ENCODE data around the gene NUMBL.
"Not testable (repeated sequence)": the region's sequence is repeated elsewhere in the genome, so short reads cannot be mapped to it uniquely, and the experiment has no call there.

Gene NUMBL

DNA sequence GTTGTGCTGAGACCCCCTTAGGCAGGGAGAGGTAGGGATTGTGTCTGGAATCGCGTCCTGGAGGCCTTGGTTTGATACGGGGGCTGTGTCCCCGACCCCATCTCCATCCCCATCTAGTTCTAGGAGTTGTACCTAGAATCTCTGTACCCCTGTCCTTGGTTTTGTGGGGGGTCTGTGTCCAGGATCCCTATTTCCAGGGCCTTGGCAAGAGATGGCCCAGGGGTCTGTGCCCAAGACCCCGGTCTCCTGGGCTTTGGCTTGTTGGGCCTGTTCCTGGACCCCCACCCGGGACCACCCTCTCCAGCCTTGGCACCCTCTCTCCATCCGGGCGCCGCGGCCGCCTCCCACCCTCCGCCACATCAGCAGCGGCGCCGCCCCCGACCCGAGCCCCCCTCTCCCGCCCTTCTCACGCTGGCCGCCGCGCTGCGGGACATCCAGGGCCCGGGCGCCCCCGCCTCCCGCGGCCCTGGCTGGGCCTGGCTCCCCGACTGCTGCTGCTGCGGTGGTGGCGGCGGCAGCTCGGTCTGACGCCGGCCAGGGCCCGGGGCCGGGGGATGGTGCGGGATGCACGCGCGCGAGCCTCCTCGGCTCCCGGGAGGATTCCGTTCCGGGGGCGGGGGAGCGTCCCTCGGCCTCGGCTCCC is at the start of gene NUMBL:
NUMBL (minus strand) TSS at position 602 of the 643 bp plus-strand sequence; CDS start at position 434, 168 bp downstream.
- peaks cover 24% of the 10 kb centered on the region for H3K4me1 ChIP-seq (ENCODE audit: control insufficient read depth, insufficient read depth, low read length, unreplicated experiment)
- H2AFZ ChIP-seq (ENCODE audit: low read length, unreplicated experiment) = peak within 1 kb of the TSS; percentile 78

DNA sequence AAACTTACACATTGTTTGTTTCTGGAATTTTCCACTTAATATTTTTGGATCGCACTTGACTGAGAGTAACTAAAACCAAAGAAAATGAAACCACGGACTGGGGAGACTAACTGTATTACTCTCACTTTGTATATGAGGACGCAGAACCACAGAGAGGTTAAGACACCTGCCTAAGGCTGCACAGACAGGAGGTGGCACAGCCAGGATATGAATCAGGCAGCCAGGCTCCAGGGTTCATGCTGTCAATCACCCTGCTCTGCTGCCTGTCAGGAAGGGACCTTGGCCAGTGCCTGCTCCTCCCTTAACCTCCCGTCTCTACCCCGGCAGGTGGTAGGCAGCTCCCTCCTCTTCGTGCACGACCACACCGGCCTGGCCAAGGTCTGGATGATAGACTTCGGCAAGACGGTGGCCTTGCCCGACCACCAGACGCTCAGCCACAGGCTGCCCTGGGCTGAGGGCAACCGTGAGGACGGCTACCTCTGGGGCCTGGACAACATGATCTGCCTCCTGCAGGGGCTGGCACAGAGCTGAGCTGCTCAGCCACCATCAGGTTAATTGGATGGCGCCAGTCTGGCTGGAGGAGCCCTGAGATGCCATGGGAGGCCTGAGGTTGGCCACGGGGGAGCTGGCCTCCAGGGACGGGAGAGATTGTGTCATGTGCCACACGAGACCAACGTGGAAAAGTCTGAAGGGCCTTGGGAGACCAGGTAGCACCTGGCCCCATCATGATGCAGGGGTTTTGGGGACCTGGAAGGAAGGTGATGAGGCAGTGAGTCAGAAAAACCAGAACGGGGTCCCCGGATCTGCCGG is 48.8 kb upstream of the NUMBL start:
- Histone ChIP-seq H3K79me2 (ENCODE audit: control insufficient read depth, insufficient read depth, low read length, unreplicated experiment) (no peaks in the 10 kb centered on the region), H3K27ac (ENCODE audit: low read depth, low read length) (no peak overlapping the region), H2AFZ (ENCODE audit: low read length, unreplicated experiment) (no peak overlapping the region), H3K27me3 (ENCODE audit: insufficient read depth, low read length) (no peaks in the 10 kb centered on the region), H3K4me1 (ENCODE audit: control insufficient read depth, insufficient read depth, low read length, unreplicated experiment) (no peaks in the 10 kb centered on the region), H3K4me3 (ENCODE audit: low read depth, low read length) (no peak overlapping the region), H3K36me3 (ENCODE audit: insufficient read depth, low read length) (no peaks in the 10 kb centered on the region)

More for the DNA sequence above, at the start of gene NUMBL:
- Histone ChIP-seq H3K27me3 (ENCODE audit: insufficient read depth, low read length) (no peaks in the 10 kb centered on the region), H3K27ac (ENCODE audit: low read depth, low read length) (peak within 1 kb of the TSS; percentile 86), H3K36me3 (ENCODE audit: insufficient read depth, low read length) (peaks cover 11% of the 10 kb centered on the region; the same call in 1 of the 2 replicates), H3K4me3 (ENCODE audit: low read depth, low read length) (peak within 1 kb of the TSS; percentile 92), H3K79me2 (ENCODE audit: control insufficient read depth, insufficient read depth, low read length, unreplicated experiment) (peaks cover 28% of the 10 kb centered on the region)

DNA sequence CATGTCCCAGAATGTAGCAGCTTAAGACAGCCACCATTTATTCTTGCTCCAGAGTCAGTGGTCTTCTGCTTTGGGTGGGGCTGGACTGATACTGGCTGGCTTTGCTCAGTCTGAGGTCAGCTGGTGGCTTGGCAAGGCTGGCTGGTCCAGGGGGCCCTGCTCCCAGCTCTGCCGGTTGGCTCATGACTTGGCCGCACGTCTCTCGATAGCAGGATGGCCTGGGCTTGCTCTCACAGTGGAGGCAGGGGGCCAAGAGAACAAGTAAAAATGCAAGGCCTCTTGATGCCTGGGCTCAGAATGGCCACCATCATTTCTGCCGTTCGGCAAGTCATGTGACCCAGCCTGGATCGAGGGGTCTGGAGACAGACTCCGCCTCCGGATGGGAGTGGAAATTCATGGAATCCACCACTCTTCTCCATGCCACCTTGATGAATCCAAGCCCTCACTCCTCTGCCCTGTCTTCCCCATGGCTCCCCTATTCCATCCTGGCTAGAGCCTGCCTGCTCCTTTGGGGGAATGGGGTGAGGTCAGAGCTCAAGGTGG is 46.7 kb upstream of the NUMBL start:
- Histone ChIP-seq H3K4me1 (ENCODE audit: control insufficient read depth, insufficient read depth, low read length, unreplicated experiment) (no peaks in the 10 kb centered on the region), H3K36me3 (ENCODE audit: insufficient read depth, low read length) (no peaks in the 10 kb centered on the region), H2AFZ (ENCODE audit: low read length, unreplicated experiment) (no peak overlapping the region), H3K27ac (ENCODE audit: low read depth, low read length) (no peak overlapping the region), H3K27me3 (ENCODE audit: insufficient read depth, low read length) (no peaks in the 10 kb centered on the region), H3K4me3 (ENCODE audit: low read depth, low read length) (no peak overlapping the region), H3K79me2 (ENCODE audit: control insufficient read depth, insufficient read depth, low read length, unreplicated experiment) (no peaks in the 10 kb centered on the region)

DNA sequence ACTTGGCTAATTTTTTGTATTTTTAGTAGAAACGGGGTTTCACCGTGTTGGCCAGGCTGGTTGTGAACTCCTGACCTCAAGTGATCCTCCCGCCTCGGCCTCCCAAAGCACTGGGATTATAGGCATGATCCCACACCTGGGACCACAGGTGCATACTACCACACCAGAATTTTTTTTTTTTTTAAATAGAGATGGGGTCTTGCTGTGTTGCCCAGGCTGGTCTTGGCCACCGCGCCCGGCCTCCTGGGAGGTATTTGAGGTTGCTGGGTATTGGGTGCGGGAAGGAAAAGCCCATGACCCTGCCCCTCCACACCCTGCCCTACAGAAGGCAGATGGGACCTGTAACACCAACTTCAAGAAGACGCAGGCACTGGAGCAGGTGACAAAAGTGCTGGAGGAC is 46.2 kb upstream of the NUMBL start:
- Histone ChIP-seq H3K4me1 (ENCODE audit: control insufficient read depth, insufficient read depth, low read length, unreplicated experiment) (no peaks in the 10 kb centered on the region), H3K27ac (ENCODE audit: low read depth, low read length) (no peak overlapping the region), H2AFZ (ENCODE audit: low read length, unreplicated experiment) (no peak overlapping the region), H3K27me3 (ENCODE audit: insufficient read depth, low read length) (no peaks in the 10 kb centered on the region), H3K79me2 (ENCODE audit: control insufficient read depth, insufficient read depth, low read length, unreplicated experiment) (no peaks in the 10 kb centered on the region), H3K4me3 (ENCODE audit: low read depth, low read length) (no peak overlapping the region), H3K36me3 (ENCODE audit: insufficient read depth, low read length) (no peaks in the 10 kb centered on the region)

DNA sequence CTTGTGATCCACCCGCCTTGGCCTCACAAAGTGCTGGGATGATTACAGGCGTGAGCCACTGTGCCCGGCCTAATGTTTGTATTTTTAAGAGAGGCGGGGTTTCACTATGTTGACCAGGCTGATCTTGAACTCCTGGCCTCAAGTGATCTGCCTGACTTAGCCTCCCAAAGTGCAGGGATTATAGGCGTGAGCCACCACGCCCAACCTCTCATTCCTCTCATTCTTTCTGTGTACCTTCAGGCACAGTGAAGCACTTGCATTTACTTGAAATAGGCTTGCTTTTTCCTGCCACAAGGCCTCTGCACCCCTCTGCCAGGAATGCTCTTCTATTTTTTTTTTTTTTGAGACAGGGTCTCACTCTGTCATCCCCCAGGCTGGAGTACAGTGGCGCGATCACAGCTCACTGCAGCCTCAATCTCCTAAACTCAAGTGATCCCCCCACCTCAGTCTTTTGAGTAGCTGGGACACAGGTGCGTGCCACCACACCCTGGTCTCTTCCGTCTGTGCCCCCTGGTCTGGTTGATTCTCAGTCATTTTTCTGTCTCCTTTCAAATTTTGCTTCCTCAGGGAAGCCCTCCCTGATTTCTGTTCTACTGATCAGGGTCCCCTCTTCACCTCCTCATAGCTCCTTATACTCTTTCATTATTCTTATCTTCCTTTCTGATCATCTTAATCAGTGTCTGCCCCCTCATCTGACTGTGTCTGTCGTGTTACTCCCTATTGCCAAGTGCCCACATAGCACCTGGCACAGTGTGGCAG is 44.7 kb upstream of the NUMBL start:
- Histone ChIP-seq H3K79me2 (ENCODE audit: control insufficient read depth, insufficient read depth, low read length, unreplicated experiment) (no peaks in the 10 kb centered on the region), H2AFZ (ENCODE audit: low read length, unreplicated experiment) (no peak overlapping the region), H3K27ac (ENCODE audit: low read depth, low read length) (no peak overlapping the region), H3K4me1 (ENCODE audit: control insufficient read depth, insufficient read depth, low read length, unreplicated experiment) (no peaks in the 10 kb centered on the region), H3K36me3 (ENCODE audit: insufficient read depth, low read length) (0 out of 2 replicates have a peak, but pooled peaks cover 3% of the 10 kb centered on the region), H3K27me3 (ENCODE audit: insufficient read depth, low read length) (no peaks in the 10 kb centered on the region), H3K4me3 (ENCODE audit: low read depth, low read length) (no peak overlapping the region)

DNA sequence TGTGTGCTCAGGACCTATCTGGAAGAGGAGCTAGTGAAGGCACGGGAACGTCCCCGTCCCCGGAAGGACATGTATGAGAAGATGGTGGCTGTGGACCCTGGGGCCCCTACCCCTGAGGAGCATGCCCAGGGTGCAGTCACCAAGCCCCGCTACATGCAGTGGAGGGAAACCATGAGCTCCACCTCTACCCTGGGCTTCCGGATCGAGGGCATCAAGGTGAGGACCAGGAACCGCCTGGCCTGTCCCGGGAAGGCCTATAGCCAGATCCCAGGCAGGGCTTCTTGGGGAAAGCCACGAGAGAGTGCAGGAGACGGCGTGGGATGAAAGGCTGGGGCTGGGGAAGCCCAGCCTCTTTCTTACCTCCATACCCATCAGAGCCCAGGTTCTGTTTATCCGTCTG is 42.7 kb upstream of the NUMBL start:
- Histone ChIP-seq H2AFZ (ENCODE audit: low read length, unreplicated experiment) (no peak overlapping the region), H3K4me3 (ENCODE audit: low read depth, low read length) (no peak overlapping the region), H3K27me3 (ENCODE audit: insufficient read depth, low read length) (no peaks in the 10 kb centered on the region), H3K4me1 (ENCODE audit: control insufficient read depth, insufficient read depth, low read length, unreplicated experiment) (no peaks in the 10 kb centered on the region), H3K79me2 (ENCODE audit: control insufficient read depth, insufficient read depth, low read length, unreplicated experiment) (no peaks in the 10 kb centered on the region), H3K27ac (ENCODE audit: low read depth, low read length) (no peak overlapping the region), H3K36me3 (ENCODE audit: insufficient read depth, low read length) (peaks cover 3% of the 10 kb centered on the region; the same call in 1 of the 2 replicates)

DNA sequence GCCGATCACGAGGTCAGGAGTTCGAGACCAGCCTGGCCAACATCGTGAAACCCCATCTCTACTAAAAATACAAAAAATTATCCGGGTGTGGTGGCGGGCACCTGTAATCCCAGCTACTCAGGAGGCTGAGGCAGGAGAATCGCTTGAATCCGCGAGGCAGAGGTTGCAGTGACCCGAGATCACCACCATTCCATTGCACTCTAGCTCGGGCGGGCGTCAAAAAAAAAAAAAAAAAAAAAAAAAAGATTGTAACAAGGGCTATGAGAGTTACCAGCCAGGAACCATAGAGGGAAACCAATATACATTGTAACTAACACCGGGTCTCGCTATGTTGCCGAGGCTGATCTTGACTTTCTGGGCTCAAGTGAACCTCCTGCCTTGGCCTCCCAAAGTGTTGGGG is 41.9 kb upstream of the NUMBL start:
- not testable (repeated sequence) for H2AFZ ChIP-seq (ENCODE audit: low read length, unreplicated experiment); H3K27ac ChIP-seq (ENCODE audit: low read depth, low read length); H3K27me3 ChIP-seq (ENCODE audit: insufficient read depth, low read length); H3K79me2 ChIP-seq (ENCODE audit: control insufficient read depth, insufficient read depth, low read length, unreplicated experiment); H3K4me1 ChIP-seq (ENCODE audit: control insufficient read depth, insufficient read depth, low read length, unreplicated experiment); H3K36me3 ChIP-seq (ENCODE audit: insufficient read depth, low read length); H3K4me3 ChIP-seq (ENCODE audit: low read depth, low read length)

DNA sequence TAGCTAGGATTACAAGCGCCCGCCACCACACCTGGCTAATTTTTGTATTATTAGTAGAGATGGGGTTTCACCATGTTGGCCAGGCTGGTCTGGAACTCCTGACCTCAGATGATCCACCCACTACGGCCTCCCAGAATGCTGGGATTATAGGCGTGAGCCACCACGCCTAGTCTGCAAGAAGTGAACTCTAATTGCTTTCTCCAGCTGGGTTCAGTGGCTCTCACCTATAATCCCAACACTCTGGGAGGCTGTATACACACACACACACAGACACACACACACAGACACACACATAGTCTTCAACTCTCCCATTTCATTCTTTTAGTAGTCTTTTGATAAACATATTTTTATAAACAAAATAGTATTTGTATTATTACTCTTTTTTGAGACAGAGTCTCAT is 39.6 kb upstream of the NUMBL start:
- H3K27me3 ChIP-seq (ENCODE audit: insufficient read depth, low read length); H3K4me3 ChIP-seq (ENCODE audit: low read depth, low read length); H2AFZ ChIP-seq (ENCODE audit: low read length, unreplicated experiment); H3K27ac ChIP-seq (ENCODE audit: low read depth, low read length); H3K36me3 ChIP-seq (ENCODE audit: insufficient read depth, low read length); H3K79me2 ChIP-seq (ENCODE audit: control insufficient read depth, insufficient read depth, low read length, unreplicated experiment); H3K4me1 ChIP-seq (ENCODE audit: control insufficient read depth, insufficient read depth, low read length, unreplicated experiment): not testable (repeated sequence)

DNA sequence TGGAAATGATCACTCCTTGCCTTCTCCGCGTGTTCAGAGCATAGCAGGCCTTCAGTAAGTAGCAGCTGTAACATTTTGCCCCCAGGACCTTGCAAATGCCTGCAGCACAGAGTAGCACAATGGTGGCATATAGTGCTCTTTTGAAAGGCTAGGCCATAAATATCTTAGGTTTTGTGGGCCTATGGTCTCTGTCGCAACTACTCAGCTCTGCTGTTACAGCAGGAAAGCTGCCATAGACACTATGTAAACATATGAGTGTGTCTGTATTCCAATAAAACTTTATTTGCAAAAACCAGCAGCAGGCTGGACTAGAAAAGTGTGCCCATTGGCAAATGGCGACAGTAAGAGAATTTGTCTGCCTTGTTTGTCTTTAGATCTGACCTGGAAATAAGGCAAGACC is 35.8 kb upstream of the NUMBL start:
- peaks cover 8% of the 10 kb centered on the region; the same call in 1 of the 2 replicates for H3K36me3 ChIP-seq (ENCODE audit: insufficient read depth, low read length)

DNA sequence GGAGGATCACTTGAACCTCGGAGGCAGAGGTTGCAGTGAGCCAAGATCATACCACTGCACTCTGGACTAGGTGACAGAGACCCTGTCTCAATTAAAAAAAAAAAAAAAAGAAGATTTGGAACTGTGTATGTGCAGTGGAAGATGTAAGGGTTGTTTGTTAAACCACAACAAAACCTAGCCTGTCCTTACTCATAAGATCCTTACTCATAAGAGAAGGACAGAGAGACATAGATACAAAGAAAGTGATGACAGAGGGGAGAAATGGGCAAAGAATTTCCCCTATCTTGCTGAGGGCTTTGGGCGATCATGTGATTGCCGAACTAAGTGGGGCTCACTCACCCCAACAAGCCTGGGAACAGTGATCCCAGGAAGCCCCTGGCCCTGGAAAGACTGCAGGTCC is 34.4 kb upstream of the NUMBL start:
- Histone ChIP-seq H3K79me2 (ENCODE audit: control insufficient read depth, insufficient read depth, low read length, unreplicated experiment) (peaks cover 30% of the 10 kb centered on the region), H3K27ac (ENCODE audit: low read depth, low read length) (no peak overlapping the region), H3K4me3 (ENCODE audit: low read depth, low read length) (no peak overlapping the region), H2AFZ (ENCODE audit: low read length, unreplicated experiment) (no peak overlapping the region), H3K36me3 (ENCODE audit: insufficient read depth, low read length) (peaks cover 5% of the 10 kb centered on the region; the same call in 1 of the 2 replicates), H3K27me3 (ENCODE audit: insufficient read depth, low read length) (no peaks in the 10 kb centered on the region), H3K4me1 (ENCODE audit: control insufficient read depth, insufficient read depth, low read length, unreplicated experiment) (peaks cover 13% of the 10 kb centered on the region)

More for the DNA sequence above, 35.8 kb upstream of the NUMBL start:
- Histone ChIP-seq H3K79me2 (ENCODE audit: control insufficient read depth, insufficient read depth, low read length, unreplicated experiment) (peaks cover 20% of the 10 kb centered on the region), H3K4me1 (ENCODE audit: control insufficient read depth, insufficient read depth, low read length, unreplicated experiment) (peaks cover 3% of the 10 kb centered on the region), H3K4me3 (ENCODE audit: low read depth, low read length) (no peak overlapping the region), H3K27me3 (ENCODE audit: insufficient read depth, low read length) (no peaks in the 10 kb centered on the region), H2AFZ (ENCODE audit: low read length, unreplicated experiment) (no peak overlapping the region), H3K27ac (ENCODE audit: low read depth, low read length) (no peak overlapping the region)
